GM12801 (cell line): ENCODE measurements around the gene FHL2.

Source experiments
- TF ChIP-seq, protein P1 (sequence below): IDR thresholded peaks from one replicate; pipeline ENCODE4 v1.5.1; 2011; ENCODE audit warnings: control low read depth; ENCODE audit not compliant: insufficient read length; ENCODE audit errors: extremely low read depth

Gene FHL2

GRCh38 chr2:105376789-105377240 is 22.0 kb downstream of the FHL2 start:
- TF ChIP-seq, protein P1, sequence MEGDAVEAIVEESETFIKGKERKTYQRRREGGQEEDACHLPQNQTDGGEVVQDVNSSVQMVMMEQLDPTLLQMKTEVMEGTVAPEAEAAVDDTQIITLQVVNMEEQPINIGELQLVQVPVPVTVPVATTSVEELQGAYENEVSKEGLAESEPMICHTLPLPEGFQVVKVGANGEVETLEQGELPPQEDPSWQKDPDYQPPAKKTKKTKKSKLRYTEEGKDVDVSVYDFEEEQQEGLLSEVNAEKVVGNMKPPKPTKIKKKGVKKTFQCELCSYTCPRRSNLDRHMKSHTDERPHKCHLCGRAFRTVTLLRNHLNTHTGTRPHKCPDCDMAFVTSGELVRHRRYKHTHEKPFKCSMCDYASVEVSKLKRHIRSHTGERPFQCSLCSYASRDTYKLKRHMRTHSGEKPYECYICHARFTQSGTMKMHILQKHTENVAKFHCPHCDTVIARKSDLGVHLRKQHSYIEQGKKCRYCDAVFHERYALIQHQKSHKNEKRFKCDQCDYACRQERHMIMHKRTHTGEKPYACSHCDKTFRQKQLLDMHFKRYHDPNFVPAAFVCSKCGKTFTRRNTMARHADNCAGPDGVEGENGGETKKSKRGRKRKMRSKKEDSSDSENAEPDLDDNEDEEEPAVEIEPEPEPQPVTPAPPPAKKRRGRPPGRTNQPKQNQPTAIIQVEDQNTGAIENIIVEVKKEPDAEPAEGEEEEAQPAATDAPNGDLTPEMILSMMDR, result no peak

- TF ChIP-seq, protein P1, result no peak
These were observed 22.8 kb downstream of the FHL2 start for GRCh38 chr2:105376010-105376409.

GRCh38 chr2:105375001-105375561 is 23.8 kb downstream of the FHL2 start:
- TF ChIP-seq, protein P1, result no peak

DNA sequence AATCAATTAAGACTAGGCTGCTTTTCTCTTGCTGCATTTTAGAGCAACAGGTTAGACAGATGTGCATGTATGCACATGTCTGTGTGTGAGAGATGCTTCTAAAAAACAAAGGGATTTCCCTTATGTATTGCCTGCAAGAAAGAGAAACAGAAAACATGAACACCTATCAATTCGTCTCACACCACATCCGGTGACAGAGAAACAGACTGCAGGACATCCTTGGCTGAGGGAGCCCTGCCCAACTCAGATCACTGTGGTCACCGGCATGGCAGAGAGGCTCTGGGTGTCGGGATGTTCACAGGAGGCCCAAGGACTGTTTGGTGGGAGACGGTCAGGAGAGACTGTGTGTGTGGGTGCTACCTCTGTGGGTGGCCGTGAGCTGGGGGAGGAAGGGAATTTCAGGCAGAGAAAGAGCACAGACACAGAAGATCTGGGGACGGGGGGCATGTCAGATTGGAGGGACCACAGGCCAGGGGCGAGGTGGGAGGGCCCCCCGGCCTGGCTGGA is 24.9 kb downstream of the FHL2 start:
- TF ChIP-seq, protein P1, result no peak

- TF ChIP-seq, protein P1, result no peak
These were observed 25.5 kb downstream of the FHL2 start for GRCh38 chr2:105373344-105373781.

DNA sequence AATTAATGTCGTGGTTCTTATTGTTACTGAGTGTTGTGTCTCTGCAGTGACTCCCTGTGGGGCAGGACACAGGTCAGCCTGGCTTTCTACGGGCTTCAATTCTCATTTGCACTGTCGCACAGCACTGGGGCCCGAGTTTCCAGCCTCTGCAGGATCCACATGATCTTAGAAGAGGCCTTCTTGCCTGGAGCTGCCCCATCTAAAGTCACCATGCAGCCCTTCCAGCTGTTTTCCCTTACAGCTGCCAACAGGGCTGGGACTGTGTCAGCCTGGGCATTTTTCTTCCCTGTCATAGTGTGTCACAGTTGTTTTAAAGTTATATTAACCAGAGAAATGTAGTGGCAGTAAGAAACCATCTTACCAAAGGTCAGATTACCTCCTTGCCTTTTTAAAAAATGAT is 27.0 kb downstream of the FHL2 start:
- TF ChIP-seq, protein P1, result no peak

GRCh38 chr2:105371156-105371555 is 27.7 kb downstream of the FHL2 start:
- TF ChIP-seq, protein P1, result no peak
